Prostate gland (tissue), 2 donors: ENCODE data around the gene RGS10. TPM values are rescaled to one million over a fixed set of nuclear protein-coding genes. Genes with fewer than 3 reads are reported as not detected.

Experiments
- DNase-seq: peaks from one replicate; pipeline ENCODE4 v3.0.0-alpha.2; 2019; ENCODE audit warnings: low spot score
- H3K27ac ChIP-seq, 2 donors: fragments of 200-600 bp; sonication (generic); 2 replicates each; pipeline ENCODE4 v1.5.1; 2017 to 2019
- H3K27me3 ChIP-seq: fragments of 200-600 bp; sonication (generic); replicated peaks from 2 replicates; pipeline ENCODE4 v1.5.1; 2019; ENCODE audit not compliant: insufficient read depth
- H3K36me3 ChIP-seq, 2 donors: fragments of 200-600 bp; sonication (generic); 1 replicate in 1 of 2; 2 replicates in 1 of 2; pipeline versions ENCODE4 v1.5.1 to v1.8.1; 2017 to 2019
- H3K4me1 ChIP-seq: fragments of 200-600 bp; sonication (generic); replicated peaks from 2 replicates; pipeline ENCODE4 v1.5.1; 2019
- H3K4me3 ChIP-seq, 2 donors: fragments of 200-600 bp; sonication (generic); 2 replicates each; pipeline ENCODE4 v1.5.1; 2017 to 2019
- H3K9me3 ChIP-seq: fragments of 200-600 bp; sonication (generic); 2 replicates; pipeline ENCODE4 v1.5.1; 2017
- POLR2A ChIP-seq: fragments of 450-650 bp; IDR thresholded peaks from one replicate; pipeline ENCODE4 v1.6.1; 2016; ENCODE audit warnings: antibody characterized with exemption, mild to moderate bottlenecking
- POLR2AphosphoS5 ChIP-seq: sonication (generic); formaldehyde crosslinking; IDR thresholded peaks from one replicate; pipeline ENCODE4 v1.6.1; 2017; ENCODE audit warnings: antibody characterized with exemption
- WGBS: methylation state at CpG from one replicate; pipeline ENCODE4 v1.1.5; 2018; 5-methylcytosine and 5-hydroxymethylcytosine counted together
- intact Hi-C: fragments of 100-400 bp; cut with DNase I; formaldehyde crosslinking; loops from one replicate; pipeline ENCODE4 v1.14.2; 2022
- total RNA-seq, 2 donors: library from RNA; depleted of rRNA; stranded (reverse); fragments of >200 nt; gene quantifications; one replicate each; pipeline ENCODE4 v1.1.0, GENCODE V29; 2016
- TF ChIP-seq, protein P1 (sequence below), 4 experiments: fragments of 200-600 bp in 2 of 4; fragments of 450-650 bp in 2 of 4; sonication (generic) in 2 of 4; IDR thresholded peaks; 1 replicate in 3 of 4; 2 replicates in 1 of 4; pipeline ENCODE4 v1.5.1; 2016 to 2019; ENCODE audit warnings: antibody characterized with exemption in 4 of 4, mild to moderate bottlenecking in 2 of 4, moderate library complexity in 2 of 4

The RGS10 gene
- total RNA-seq, 2 donors from 2014 or later = 12.4 to 67.7 TPM

- 33% methylated on average over 6 of the region's 6 CpGs for WGBS
- TF ChIP-seq POLR2AphosphoS5 = peak; percentile 59
- TF ChIP-seq POLR2A = no peak
- TF ChIP-seq, protein P1, sequence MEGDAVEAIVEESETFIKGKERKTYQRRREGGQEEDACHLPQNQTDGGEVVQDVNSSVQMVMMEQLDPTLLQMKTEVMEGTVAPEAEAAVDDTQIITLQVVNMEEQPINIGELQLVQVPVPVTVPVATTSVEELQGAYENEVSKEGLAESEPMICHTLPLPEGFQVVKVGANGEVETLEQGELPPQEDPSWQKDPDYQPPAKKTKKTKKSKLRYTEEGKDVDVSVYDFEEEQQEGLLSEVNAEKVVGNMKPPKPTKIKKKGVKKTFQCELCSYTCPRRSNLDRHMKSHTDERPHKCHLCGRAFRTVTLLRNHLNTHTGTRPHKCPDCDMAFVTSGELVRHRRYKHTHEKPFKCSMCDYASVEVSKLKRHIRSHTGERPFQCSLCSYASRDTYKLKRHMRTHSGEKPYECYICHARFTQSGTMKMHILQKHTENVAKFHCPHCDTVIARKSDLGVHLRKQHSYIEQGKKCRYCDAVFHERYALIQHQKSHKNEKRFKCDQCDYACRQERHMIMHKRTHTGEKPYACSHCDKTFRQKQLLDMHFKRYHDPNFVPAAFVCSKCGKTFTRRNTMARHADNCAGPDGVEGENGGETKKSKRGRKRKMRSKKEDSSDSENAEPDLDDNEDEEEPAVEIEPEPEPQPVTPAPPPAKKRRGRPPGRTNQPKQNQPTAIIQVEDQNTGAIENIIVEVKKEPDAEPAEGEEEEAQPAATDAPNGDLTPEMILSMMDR (IDR thresholded peaks at IDR 0.05) = no peak
- Histone ChIP-seq H3K4me1 (peaks cover 4% of the 10 kb centered on the region), H3K27me3 (no peaks in the 10 kb centered on the region), H3K36me3 (no peaks in the 10 kb centered on the region), H3K27ac (peak overlapping the region; percentile 15 to 26), H3K4me3 (no peak overlapping the region), H3K9me3 (no peaks in the 10 kb centered on the region)
- peak; percentile 33 for DNase-seq
- intact Hi-C loops = loop anchor here (5.0 kb wide), 1 partner anchor 47 kb away; no protein-coding TSS in a partner anchor
Measured at GRCh38 chr10:119494236-119495020, 48.1 kb downstream of the RGS10 start.

DNA sequence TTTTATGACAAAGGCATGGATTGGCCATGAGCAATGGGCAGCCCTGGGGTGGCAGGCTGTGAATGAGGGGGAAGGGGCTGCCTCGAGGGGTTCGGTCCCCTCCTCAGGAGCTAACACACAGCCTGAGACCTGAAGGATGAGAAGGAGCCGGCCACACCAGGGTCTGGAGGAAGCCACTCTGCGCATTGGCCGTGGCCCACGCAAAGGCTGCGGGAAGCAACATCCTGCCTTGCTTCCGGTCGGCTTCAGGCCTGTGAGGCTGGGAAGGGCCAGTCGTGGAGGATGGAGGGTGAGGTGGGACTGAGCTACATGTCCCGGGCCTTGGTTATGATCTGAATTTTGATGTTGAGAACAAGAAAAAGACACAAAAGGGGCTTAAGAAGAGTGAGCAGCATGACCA is 49.4 kb downstream of the RGS10 start:
- no peak overlapping the region for H3K27ac ChIP-seq
- WGBS = 74% methylated on average over 11 of the region's 11 CpGs
- no peaks in the 10 kb centered on the region for H3K36me3 ChIP-seq
- no peaks in the 10 kb centered on the region for H3K27me3 ChIP-seq
- no peak for DNase-seq
- no peak overlapping the region for H3K4me3 ChIP-seq
- intact Hi-C loops = loop anchor here (5.0 kb wide), 1 partner anchor 46 kb away; no protein-coding TSS in a partner anchor
- peaks cover 4% of the 10 kb centered on the region for H3K4me1 ChIP-seq
- TF ChIP-seq POLR2A (no peak), POLR2AphosphoS5 (no peak)
- H3K9me3 ChIP-seq = no peaks in the 10 kb centered on the region

DNA sequence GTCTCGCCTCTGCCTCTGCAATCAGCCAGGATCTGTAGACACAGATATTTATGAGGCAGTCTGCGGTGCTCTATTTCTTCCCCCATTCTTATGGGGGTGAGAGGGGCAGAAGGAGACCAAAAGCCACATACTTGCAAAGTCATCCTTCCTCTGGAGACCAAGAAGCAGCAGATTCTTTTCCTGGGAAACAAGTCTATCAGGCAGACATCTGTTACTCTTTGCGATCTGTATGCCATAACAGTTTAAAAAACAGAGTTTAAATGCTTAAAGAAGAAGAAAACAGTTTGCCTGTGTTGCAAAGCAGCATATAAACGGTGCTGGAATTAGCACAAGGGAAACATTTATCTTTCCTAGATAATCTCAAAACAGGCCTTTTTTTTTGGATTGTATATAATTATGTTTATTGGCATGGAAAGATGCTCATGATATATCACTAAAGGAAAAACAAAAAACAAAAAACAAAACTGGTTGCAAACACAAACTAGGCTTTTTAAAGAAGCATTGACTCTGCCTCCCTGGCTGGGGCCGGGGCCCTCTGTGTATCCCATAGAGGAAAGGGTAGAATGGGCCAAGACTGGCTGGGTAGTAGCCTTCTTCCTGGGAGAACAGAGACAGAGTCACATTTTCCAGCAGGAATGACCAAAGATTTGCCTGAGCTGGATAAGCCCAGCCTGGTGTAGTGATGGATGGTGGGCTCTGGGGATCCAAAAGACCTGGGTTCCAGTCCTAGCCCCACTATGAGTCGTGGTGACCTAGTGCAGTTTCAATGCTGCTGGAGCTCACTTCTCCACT is 50.4 kb downstream of the RGS10 start:
- intact Hi-C loops = loop anchor here (5.0 kb wide), 1 partner anchor 45 kb away; no protein-coding TSS in a partner anchor
- WGBS = 63% methylated on average over 6 of the region's 6 CpGs

DNA sequence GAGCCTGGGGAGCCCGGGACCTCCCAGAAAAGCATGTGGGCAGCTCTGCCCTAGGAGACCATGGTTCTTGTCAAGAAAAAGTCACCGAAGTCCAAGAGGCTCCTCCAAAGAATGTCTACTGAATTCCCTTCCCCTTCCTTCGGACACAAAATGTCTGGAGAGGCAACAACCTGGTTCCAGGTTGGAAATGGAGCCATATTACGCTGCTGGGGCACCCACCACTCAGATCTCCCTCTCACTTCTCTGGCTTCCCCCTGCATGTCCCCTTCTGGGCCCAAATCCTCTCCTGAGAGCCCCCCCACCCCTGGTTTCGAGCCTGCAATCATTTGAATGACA is 52.6 kb downstream of the RGS10 start:
- H3K4me1 ChIP-seq = peaks cover 2% of the 10 kb centered on the region
- H3K27ac ChIP-seq = no peak overlapping the region
- TF ChIP-seq, protein P1 (IDR thresholded peaks at IDR 0.05) = no peak
- TF ChIP-seq POLR2A (no peak), POLR2AphosphoS5 (no peak)
- no peaks in the 10 kb centered on the region for H3K9me3 ChIP-seq
- intact Hi-C loops = loop anchor here (5.0 kb wide), 1 partner anchor 43 kb away; no protein-coding TSS in a partner anchor
- no peak overlapping the region for H3K4me3 ChIP-seq
- H3K27me3 ChIP-seq = no peaks in the 10 kb centered on the region
- WGBS = 73% methylated on average over 5 of the region's 5 CpGs
- DNase-seq = no peak
- H3K36me3 ChIP-seq = no peaks in the 10 kb centered on the region

More for the DNA sequence above, 50.4 kb downstream of the RGS10 start:
- TF ChIP-seq POLR2AphosphoS5 = no peak
- TF ChIP-seq, protein P1 (IDR thresholded peaks at IDR 0.05) = no peak
- TF ChIP-seq POLR2A = no peak
- Histone ChIP-seq H3K27ac (no peak overlapping the region), H3K36me3 (no peaks in the 10 kb centered on the region), H3K4me3 (no peak overlapping the region), H3K4me1 (peaks cover 4% of the 10 kb centered on the region), H3K27me3 (no peaks in the 10 kb centered on the region), H3K9me3 (no peaks in the 10 kb centered on the region)
- DNase-seq = no peak

- Histone ChIP-seq H3K27ac (no peak overlapping the region), H3K9me3 (no peaks in the 10 kb centered on the region), H3K4me1 (no peaks in the 10 kb centered on the region), H3K36me3 (no peaks in the 10 kb centered on the region), H3K27me3 (no peaks in the 10 kb centered on the region), H3K4me3 (no peak overlapping the region)
- no peak for DNase-seq
- TF ChIP-seq, protein P1 (IDR thresholded peaks at IDR 0.05) = no peak
- TF ChIP-seq POLR2AphosphoS5 (no peak), POLR2A (no peak)
- intact Hi-C loops = no loop called here
- WGBS = 83% methylated on average over 7 of the region's 7 CpGs
Measured at GRCh38 chr10:119488675-119489074, 53.8 kb downstream of the RGS10 start.
